Colon (tissue), 2 donors: ENCODE data around the gene BCAP31.
"Not testable (repeated sequence)": the region's sequence is repeated elsewhere in the genome, so short reads cannot be mapped to it uniquely, and the experiment has no call there.

Experiments used
- FAIRE-seq: peaks from 2 replicates; lab custom pipeline; 2012; peaks lifted over from hg19 to GRCh38; lab: Jason Lieb, UNC
- donor health status: control.
- donor health status: control.

Gene BCAP31

DNA sequence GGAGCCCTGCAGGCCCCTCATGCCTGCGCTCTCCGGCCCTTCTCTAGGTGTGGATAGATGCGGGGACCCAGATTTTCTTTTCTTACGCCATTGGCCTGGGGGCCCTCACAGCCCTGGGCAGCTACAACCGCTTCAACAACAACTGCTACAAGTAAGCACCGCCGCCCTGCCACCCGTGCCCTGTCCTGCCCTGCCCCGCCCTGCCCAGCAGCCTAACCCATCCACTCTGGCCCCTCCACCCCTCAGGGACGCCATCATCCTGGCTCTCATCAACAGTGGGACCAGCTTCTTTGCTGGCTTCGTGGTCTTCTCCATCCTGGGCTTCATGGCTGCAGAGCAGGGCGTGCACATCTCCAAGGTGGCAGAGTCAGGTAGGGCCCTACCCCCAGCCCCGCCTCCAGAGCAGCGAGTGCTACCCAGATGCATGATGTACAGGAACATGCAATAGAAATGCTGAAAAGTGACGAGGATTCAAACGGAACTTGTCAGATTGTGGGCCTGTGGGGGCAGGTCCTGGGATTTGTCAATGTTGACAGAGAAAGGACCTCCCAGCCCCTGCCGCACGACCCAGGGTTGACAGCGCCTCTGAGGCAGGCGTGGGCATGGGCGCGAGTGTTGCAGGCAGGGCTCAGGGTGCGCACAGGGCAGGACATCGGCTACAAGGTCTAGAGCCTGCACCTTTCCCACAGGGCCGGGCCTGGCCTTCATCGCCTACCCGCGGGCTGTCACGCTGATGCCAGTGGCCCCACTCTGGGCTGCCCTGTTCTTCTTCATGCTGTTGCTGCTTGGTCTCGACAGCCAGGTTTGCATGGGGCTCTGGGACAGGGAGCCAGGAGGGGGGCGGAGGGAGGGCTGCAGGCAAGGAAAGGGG, 30.7 kb downstream of the BCAP31 start:
- no peak for FAIRE-seq

DNA sequence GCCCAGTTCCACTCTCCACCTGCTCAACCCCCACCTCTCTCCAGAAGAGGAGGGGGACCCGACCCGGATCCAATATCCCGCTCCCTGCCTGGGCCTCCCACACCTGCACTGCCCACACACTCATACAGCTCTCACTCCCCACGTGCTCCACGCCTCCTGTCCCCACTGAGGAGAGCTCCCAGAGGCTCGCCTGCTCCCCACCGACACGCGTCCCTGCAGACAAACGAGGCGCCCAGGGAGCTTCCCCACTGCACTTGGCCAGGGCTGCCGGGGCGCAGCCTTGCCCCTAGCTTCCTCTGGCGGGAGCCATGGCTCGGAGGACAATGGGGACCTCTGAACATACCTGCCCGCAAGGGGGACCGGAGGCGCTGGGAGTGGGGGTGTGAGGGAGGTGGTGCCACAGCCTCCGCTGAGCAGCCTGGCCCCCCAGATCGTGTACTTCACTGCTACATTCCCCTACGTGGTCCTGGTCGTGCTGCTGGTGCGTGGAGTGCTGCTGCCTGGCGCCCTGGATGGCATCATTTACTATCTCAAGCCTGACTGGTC, 31.5 kb downstream of the BCAP31 start:
- FAIRE-seq, result no peak

DNA sequence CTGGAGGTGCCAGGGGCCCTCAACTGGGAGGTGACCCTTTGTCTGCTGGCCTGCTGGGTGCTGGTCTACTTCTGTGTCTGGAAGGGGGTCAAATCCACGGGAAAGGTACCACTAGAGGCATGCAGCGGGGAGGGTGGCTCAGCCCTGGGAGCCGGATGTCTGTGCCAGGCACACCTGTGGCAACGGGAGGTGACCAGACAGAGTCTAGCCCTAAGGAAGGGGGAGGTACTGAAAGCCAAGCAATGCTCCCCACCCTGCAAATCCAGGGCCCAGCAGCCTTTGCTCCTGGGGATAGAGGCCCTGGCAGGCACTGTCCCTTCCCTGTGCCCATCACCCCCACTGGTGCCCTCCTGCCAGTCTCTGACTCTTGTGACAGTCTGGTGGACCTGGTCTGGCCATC, 32.2 kb downstream of the BCAP31 start:
- no peak for FAIRE-seq

DNA sequence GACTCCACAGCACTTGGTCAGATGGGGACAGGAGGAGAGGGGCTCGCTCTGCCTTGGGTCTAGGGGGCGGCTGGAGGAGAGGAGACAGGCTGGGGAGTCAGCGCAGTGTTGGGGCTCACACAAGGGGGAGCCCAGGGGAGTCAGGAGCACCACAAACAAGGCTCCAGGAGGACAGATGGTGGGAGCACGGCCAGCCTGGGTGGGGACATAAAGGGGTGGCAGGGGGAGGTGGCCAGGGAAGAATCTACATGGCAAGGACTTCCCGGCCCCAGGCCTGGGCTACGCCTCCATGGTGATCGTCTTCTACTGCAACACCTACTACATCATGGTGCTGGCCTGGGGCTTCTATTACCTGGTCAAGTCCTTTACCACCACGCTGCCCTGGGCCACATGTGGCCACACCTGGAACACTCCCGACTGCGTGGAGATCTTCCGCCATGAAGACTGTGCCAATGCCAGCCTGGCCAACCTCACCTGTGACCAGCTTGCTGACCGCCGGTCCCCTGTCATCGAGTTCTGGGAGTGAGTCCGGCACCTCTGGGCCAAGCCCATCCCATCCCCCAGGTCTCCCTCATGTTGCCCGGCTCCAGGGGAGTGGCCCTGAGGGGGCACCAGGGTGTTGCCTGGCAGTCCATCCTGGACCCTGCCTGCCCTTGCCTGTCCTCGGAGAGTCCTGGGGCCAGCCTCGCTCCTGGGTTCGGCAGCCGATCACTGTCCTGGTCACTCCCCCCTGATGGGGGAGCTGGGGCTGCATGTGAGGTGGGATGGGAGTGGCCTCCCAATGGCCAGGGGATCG, 33.0 kb downstream of the BCAP31 start:
- FAIRE-seq, result not testable (repeated sequence)

DNA sequence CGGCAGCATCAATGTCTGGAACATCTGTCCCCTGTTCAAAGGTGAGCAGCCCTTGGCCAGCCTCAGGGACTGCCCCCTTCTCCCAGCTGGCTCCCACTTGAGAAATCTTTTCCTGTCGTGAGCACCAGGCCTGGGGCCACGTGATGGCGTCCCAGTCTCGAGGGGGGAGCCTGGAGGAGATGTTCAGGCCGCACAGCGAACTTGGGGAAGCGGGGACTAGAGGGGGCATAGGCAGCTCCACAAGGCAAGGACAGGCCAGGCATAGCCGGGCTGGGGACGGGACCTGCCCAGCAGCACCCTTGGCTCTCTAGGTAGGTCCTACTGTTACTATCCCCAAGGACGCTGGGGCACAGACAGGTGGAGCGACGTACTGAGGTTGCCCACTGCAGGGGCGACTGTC, 33.7 kb downstream of the BCAP31 start:
- FAIRE-seq, result no peak

DNA sequence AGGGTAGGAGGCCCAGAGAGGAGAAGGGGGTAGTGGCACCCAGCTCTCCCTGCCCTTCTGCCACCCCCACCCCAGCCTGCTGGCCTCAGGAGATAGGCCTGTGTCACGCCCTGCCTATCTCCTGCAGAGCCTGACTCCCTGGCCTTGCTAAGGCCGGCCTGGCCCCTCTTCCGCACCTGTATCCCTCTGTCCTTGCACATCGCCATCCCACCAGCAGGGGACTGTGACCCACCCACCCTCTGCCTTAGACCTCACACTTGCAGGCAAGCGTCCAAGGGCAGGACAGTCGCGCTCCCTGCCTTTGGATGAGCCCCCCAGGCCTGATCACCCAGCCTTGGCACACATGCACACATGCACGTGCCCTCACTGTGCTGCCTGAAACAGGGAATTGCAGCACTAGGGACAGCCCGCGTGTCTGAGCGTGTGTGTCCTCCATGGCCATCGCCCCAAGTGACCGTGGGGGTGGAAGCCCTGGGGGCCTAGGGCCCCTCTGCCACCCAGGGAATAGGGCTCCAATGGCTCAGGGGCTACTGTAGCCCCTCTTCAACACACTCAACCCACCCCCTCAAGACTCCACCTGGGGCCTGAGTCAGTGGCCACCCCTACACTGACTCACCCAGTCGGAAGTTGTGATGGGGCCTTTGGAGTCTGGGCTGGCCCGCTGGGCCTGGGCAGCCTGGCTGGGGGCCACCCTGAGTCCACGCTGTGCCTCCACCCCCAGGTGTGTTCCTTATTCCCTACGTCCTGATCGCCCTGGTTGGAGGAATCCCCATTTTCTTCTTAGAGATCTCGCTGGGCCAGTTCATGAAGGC, 34.3 kb downstream of the BCAP31 start:
- FAIRE-seq, result no peak

DNA sequence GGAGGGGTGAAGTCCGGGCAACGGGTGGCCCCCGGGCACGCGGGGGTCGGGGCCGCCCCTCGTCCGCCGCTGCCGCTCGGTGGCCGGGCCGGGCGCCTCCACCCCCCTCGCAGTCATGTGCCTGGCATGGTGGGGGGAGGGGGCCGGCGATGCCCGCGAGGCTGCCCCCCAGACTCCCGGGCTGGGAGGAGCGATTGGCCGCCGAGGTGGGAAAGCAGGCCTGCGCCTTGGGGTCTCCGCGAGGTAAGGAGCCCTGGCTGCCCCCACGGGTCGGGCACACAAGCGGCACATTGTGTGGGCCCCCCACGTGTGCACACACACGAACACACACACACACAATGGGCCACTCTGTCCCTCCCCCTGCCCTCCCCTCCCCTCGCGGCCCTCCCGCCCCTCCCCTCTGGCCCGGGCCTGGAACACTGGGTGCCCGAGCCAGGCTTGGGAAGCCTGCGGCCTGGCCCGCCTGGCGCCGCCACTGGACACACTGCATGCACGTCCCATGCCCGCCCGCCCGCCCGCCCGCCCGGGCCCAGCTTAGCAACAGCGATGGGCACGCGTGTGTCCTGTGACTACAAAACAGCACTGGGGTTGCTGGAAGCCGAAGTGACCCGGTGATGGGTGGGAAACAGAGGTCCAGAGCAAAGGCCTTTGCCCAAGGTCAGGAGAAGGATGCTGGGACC, 35.1 kb downstream of the BCAP31 start:
- no peak for FAIRE-seq

DNA sequence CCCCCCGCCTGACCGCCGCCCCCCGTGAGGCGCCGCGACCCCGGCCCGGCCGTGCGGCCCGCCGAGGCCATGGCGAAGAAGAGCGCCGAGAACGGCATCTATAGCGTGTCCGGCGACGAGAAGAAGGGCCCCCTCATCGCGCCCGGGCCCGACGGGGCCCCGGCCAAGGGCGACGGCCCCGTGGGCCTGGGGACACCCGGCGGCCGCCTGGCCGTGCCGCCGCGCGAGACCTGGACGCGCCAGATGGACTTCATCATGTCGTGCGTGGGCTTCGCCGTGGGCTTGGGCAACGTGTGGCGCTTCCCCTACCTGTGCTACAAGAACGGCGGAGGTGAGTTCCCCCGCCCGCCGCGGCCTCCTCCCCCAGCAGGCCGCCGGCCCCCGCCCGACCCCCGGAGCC, 35.7 kb downstream of the BCAP31 start:
- no peak for FAIRE-seq

DNA sequence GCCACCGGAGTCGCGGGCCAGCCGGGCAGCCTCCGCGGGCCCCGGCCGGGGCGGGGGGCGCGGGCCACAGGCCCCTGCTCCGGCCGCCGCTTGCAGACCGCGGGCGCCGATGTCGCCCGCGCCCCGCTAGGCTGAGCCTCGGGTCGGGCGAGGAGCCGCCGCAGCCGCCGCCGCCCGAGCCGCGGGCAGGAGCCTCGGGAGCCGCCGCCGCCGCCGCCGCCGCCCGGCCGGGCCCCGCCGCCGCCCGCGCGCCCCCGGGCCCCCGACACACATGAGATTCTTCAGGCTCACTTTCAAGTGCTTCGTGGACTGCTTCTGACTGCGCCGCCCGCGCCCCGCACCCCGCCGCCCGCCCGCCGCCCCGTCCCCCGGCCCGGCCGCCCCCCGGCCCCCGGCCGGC, 36.1 kb downstream of the BCAP31 start:
- FAIRE-seq, result no peak

DNA sequence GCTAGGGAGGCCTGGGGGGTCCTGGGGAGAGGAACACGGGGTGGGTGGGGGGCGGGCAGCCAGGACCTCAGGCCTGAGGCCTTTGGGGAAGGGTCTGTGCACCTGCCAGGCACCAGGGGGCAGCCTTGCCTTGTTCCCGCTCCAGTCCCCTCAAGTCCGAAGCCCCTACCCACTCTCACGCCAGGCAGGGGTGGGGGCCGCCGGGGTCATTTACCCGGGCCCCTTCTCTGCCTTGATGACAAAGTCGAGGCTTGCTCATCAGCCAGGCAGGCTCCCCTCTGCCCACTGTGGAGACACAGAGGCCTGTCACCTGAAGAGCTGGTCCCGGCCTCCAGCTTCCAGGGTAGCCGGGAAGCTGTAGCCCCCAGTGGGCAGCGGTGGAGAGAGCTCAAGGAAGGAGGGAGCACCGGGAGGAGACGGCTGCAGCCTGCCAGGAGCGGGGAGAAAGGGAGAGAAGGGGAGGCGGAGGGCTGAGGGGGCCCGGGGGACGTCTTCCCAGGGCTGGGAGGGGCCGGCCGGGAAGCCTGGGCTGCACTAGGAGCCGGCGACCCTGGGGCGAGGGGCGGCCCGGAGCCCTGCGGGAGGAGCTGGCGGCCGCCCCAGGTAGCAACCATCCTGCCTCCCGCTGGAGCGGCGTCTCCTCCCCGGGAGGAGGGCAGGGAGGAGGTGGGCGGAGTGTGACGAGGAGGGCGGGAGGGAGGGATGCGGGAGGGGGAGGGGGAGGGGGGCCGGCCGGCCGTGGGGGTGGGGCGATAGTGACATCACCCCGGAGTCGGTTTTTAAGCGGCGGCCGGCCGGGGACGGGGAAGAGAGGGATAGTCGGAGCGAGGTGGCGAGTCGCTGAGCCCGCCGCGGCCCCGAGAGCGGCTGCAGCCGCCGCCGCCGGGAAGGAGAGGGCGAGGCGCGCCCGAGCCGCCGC, 36.8 kb downstream of the BCAP31 start, which contains the start of gene SLC6A8:
Gene SLC6A8, plus strand, starts transcription at position 806 of the 919 bp plus-strand sequence. CDS start 649 bp downstream, outside the sequence.
- FAIRE-seq, result no peak

DNA sequence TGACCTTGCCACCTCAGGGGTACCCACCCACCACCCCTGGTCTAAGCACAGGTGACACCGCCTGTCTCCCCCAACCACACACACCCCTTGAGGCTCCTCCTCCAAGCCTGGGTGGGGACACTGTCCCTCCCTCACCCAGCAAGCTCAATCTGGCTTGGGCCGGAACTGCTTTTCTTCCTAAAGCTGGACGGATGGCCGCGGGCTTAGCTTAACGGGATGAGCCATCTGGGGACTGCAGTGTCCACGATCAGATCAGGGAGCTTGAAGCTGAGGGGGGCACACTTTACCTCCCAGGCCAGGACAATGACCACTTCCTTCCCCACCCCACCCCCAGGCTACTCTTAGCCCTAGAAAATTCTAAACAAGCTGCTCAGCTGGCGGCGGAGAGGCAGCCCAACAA, 37.5 kb downstream of the BCAP31 start:
- no peak for FAIRE-seq

DNA sequence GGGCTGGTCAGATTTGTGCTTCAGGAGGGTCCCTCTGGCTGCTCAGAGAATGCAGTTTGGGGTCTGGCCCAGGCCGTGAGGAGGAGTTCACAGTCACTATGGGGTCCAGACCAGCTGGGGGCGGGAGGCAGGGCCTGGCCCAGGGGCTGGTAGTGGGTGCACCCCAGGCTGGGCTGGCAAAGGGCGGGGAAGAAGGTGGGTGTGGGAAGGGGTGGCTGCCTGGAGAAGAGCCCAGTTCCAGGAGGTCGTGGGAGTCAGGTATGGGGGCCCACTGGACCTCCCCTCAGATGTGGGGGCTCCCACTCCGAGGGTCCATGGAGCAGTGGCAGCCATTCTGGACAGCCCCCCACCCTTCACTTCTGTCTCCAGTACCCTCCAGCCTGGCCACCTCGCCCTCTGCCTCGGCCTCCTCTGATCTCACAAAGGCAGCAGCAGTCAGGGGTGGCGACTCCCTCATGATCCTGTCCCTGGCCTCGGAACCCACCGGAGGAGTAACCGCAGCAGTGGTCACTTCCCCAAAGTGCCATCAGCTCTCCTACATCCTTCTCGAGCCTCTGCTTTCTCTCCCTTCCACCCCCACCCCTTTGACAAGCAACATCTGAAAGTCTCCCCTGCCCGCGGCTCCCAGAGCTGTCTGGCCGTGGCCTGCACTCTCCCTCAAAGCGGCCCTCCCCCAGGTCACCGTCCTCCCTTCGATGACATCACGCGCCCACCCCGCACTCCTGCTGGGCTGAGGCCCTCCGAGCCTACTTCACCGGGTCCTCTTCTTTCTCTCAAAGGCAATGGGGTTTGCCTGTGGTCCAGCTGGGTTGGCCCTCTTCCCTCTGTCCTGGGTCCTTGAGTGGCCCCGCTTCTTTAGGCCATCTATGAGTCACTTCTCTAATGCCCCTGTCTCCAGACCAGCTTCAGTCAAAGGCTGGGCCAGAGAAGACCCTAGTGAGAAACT, 38.2 kb downstream of the BCAP31 start:
- FAIRE-seq, result no peak

DNA sequence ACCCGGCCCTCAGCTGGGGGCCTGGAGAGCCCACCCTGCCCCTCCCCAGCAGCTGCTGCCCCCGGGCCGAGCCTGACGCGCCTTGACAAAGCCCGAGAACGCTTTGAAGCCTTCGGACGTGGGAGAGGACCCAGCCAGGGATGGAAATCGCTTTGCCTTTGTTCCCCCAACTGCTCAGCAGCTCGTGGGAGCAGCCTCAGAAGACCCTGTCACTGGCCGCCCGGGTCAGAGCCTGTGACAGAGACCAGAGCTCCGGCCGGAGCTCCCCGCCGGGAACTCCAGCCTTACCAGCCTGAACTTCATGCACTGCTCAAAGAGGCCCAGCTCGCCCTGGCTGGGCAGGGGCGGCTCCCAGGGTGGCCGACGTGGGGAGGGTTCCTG, 39.0 kb downstream of the BCAP31 start:
- no peak for FAIRE-seq

DNA sequence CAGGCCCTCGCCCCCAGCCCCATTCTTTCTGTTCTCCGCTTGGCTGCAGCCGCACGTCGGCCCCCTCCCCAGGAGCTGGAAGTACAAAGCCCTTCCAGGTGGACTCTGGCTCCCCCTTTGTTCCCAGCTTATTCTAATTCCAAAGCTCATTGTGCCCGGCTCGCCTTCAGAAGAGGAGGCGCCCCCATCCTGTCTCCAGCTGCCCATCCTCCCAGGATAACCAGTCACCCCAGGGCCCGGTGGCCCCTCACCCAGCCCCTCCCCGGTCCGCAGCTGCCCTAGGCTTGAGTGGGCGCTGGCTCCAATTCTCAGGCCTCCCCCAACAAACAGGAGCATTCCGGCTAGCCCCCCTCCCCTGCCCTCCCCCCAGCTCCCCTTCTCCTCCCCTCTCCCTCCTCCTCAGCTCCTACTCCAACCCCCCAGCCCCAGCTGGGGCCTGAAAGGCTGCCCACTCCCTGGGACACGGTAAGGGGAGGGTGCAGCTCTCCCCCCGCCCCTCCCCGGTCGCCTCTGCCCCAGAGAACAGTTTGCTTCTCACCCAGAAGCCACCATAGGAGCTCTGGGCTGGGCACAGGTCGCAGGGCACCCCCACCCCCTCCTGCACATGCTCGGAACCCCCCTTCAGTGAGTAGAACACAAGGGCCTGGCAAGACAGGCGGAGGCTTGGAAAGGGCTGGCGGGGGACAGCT, 39.6 kb downstream of the BCAP31 start:
- no peak for FAIRE-seq

DNA sequence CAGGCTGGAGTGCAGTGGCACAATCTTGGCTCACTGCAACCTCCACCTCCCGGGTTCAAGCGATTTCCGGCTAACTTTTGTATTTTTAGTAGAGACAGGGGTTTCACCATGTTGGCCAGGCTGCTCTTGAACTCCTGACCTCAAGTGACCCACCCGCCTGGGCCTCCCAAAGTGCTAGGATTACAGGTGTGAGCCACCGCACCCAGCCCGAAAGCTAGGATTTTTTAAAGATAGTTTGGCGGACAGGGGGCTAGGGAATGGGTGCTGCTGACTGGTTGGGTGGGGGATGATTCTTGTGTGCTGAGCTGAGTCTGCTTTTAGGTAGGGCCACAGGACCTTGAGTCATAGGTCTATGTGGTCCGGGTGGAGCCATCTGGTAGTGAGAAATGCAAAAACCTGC, 40.7 kb downstream of the BCAP31 start:
- FAIRE-seq, result not testable (repeated sequence)

DNA sequence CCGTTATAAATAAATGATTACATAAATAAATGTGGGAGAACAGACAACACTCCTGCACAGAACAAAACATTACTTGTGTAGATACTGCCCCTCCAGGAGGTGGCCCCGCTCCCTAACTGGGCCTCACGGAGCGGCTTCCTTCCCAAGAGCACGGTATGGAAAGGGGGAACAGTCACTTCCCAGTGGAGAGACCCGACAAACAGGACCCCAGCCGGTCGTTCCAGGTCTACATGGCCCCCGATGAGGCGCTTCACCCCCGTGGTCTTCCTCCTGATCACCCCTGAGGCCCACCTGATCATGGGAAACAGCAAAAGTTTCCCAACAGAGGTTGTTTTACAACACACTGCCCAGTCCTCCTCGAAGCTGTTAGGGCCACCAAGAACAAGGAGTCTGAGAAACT, 43.0 kb downstream of the BCAP31 start:
- FAIRE-seq, result no peak

DNA sequence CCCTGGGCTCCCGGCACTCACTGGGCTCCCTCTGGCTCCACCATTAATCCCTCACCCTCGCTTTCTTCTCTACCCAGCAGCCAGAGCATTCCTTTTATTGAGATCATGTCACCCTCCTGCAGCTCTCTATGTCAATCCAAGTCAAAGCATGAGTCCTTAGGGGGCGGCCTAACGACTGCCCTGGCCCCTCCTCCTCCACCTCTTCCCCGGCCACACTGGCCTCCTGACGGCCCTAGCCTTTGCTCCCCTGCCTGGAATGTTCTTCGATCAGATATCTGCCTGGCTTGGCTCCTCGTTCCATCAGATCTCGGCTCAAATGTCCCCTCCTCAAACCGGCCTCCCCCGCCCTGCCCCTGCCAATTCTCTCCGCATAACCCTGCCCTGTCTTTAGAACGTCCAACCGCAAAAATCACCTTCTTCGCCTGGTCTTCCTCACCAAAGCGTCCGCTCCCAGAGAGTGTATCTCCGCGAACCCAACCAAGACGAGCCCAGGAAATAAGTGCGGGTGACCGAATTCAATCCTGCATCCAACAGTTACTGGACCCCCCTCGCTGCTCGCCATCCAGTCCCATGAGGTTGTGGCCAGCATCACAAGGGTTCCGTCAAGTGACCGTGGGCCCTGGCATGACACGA, 49.9 kb downstream of the BCAP31 start:
- FAIRE-seq, result no peak
